GM13976 (cell line): ENCODE measurements around the gene SLC6A8.

Experiments
- DNase-seq: peaks from one replicate; pipeline ENCODE4 v3.0.0; 2012; ENCODE audit warnings: low spot score
- in situ Hi-C: fragments of 300-500 bp; cut with MboI; formaldehyde crosslinking; loops from one replicate; pipeline ENCODE4 v1.12.0; 2022; ENCODE audit warnings: low sequenced_read_pairs, mixed read lengths, inconsistent platforms; ENCODE audit not compliant: unreplicated experiment
- TF ChIP-seq, protein P1 (sequence below): IDR thresholded peaks from 2 replicates; pipeline ENCODE4 v1.5.1; 2012; ENCODE audit warnings: borderline replicate concordance, mild to moderate bottlenecking; ENCODE audit not compliant: insufficient read depth; ENCODE audit errors: extremely low read depth, missing control alignments, control extremely low read depth

The SLC6A8 gene

DNA sequence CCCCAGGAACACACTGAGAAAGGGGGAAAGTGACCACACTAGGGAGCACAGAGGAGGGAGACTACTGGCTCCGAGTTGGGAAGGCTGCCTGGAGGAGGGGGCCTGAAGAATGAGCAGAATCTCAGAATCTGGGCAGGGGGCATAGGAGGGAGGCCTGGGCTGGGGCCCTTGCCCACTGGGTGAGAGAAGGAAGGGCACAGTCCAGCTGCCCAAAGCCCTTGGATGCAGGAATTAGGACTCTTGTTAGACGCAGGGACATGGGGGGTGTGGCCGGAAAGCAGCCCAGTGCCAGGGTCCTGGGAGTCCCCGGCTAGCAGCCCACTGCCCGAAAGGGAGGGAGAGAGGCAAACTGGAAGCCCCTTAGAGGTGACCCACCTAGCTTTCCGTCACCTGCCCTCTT is 42.6 kb upstream of the SLC6A8 start:
- in situ Hi-C loops = no loop called here
- no peak for DNase-seq
- TF ChIP-seq, protein P1, sequence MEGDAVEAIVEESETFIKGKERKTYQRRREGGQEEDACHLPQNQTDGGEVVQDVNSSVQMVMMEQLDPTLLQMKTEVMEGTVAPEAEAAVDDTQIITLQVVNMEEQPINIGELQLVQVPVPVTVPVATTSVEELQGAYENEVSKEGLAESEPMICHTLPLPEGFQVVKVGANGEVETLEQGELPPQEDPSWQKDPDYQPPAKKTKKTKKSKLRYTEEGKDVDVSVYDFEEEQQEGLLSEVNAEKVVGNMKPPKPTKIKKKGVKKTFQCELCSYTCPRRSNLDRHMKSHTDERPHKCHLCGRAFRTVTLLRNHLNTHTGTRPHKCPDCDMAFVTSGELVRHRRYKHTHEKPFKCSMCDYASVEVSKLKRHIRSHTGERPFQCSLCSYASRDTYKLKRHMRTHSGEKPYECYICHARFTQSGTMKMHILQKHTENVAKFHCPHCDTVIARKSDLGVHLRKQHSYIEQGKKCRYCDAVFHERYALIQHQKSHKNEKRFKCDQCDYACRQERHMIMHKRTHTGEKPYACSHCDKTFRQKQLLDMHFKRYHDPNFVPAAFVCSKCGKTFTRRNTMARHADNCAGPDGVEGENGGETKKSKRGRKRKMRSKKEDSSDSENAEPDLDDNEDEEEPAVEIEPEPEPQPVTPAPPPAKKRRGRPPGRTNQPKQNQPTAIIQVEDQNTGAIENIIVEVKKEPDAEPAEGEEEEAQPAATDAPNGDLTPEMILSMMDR = no peak

DNA sequence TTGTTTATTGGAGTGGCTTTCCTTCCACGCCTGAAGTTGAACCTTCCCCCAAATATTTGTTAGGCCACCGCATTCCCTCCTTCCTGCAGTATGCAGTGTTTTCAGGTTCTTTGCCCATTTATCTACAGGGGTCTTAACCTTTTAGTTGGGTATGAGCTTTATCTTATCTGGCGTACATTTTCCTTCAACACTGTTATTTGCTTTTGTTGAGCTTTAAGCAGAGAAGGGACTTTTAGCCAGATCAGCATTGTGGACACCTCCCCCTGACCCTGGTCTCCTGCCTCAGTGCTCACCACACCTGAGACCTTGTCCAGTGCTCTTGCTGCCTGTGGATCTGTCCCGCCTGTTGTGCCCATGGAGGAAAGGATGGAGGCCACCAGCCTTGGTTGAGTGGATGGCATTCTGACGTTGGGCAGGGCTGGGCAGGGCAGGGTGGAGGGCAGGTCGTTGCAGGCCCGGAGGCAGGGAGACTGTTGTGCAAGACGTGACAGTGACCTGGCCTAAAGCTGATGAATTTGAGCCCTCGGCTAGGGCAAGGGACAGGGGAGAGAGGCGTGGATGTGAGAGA is 41.7 kb upstream of the SLC6A8 start:
- no peak for DNase-seq
- TF ChIP-seq, protein P1 = no peak
- in situ Hi-C loops = no loop called here

DNA sequence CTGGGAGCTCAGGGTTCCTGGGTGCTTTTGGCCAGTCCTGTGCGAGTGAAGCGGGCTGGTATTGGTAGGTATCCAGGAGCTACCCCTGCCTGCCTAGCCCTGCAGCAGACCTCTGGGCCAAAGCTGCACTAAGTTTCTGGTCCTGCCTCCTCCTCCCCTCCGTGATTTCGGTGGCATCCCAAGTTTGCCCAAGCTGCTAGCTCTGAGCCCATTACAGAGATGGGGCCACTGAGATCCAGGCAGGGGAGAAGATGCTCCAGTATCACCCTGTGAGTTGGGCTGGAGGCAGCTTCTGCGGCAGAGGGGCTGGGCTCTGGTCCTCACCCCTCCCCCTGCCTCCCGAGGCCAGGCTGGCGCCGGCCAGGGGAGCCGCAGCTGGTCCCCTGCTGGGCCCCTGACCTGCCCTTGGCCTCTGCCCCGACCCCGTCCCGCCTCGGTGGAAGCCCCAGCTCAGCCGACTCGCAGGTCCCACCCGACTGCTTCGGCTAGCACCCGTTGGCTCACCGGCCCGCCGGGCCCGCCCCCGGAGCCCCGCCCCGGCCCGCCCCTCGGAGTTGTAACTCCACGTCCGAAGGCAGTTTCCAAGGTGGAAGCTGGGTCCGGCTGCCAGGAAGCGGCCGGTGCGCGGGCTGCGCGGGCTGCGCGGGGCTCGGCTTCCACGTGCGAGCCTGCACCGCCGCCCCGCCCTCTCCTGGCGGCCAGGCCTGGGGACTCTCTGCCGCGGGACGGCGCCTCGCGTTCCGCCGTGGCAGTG is 40.9 kb upstream of the SLC6A8 start, which contains the start of gene DUSP9:
Gene DUSP9 (plus strand): TSS at position 584 of the 754 bp plus-strand sequence. CDS start 751 bp downstream, outside the sequence.
- in situ Hi-C loops = no loop called here
- TF ChIP-seq, protein P1 = no peak
- DNase-seq = no peak

DNA sequence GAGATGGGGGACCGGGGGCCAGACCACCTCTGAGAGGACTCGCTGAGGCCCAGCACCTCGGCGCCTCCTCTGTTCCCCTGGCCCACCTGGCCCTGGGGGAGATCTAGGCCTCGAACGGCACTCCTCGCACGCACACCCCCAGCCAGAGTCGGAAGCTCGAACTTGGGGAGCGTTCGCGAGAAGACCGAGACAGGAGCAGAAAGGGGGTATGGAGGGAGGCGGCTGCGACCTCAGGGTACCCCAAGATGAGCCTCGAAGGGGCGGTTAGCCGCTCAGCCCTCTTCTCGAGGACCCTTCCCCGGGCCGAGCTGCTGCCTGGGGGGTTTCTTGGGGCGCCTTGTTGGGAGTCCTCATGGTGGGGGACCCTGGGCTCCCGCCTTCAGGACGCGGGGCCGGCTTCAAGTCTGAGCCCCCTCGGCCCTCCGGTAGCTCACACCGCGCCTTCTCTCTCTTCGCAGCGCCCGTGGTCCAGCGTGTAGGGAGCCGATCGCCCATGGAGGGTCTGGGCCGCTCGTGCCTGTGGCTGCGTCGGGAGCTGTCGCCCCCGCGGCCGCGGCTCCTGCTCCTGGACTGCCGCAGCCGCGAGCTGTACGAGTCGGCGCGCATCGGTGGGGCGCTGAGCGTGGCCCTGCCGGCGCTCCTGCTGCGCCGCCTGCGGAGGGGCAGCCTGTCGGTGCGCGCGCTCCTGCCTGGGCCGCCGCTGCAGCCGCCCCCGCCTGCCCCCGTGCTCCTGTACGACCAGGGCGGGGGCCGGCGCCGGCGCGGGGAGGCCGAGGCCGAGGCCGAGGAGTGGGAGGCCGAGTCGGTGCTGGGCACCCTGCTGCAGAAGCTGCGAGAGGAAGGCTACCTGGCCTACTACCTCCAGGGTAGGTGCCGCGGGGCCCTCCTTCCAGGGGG is 40.0 kb upstream of the SLC6A8 start:
- TF ChIP-seq, protein P1 = no peak
- no peak for DNase-seq
- in situ Hi-C loops = no loop called here

DNA sequence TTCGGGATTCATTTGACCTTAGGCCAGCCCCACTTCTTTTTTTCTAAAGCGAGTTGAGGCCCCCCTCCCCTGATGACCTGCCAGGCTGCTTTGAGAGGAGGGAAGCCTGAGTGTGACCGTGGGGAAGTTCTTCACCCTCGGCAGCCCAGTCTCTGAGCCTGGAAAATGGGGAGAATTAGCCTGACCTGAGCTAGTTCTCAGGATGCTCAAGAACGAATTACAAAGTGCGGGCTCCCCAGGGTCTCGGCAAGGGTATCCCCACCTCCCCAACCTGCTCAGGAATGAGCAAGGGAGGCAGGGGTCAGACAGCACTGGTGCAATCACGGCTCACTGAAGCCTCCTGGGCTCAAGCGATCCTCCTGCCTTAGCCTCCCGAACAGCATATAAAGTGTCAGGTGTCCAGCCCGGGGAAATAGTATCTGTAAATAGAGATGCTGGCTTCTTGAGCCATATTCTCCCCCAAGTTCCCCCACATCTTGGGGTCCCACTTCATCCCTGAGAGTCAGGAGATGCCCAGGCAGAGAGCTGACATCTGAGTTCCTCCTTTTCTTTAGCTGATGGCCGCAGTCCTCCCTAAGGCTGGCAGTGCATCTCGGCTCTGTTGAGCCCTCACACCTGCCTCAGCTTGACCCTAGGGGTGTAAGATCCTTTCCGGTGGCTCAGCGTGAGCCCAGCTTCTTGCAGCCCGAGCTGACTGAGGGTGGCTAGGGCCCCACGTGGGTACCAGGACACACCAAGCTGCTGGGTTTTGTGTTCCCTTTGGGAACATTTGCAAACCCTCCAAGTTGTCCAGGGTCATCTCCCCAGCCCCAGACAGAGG is 39.2 kb upstream of the SLC6A8 start:
- TF ChIP-seq, protein P1 = no peak
- in situ Hi-C loops = no loop called here
- DNase-seq = no peak
